Activated naive CD8-positive, alpha-beta T cell treated with anti-CD3 and anti-CD28 coated beads for 36 hours (primary cell): ENCODE data around the gene GRIFIN. TPM values are rescaled to one million over a fixed set of nuclear protein-coding genes. Genes with fewer than 3 reads are reported as not detected.

Experiments
- DNase-seq: peaks from one replicate; pipeline ENCODE4 v3.0.0; 2021
- H3K27ac Mint-ChIP-seq: one replicate; pipeline ENCODE4 v1.8.0; 2022; ENCODE audit warnings: mild to moderate bottlenecking, moderate library complexity, mixed read lengths
- H3K27me3 Mint-ChIP-seq: one replicate; pipeline ENCODE4 v1.8.0; 2022; ENCODE audit warnings: mild to moderate bottlenecking, mixed read lengths
- H3K36me3 Mint-ChIP-seq: one replicate; pipeline ENCODE4 v1.8.0; 2021; ENCODE audit warnings: mild to moderate bottlenecking, mixed read lengths
- H3K4me1 Mint-ChIP-seq: one replicate; pipeline ENCODE4 v1.8.0; 2021; ENCODE audit warnings: mixed read lengths
- H3K4me3 Mint-ChIP-seq: one replicate; pipeline ENCODE4 v1.8.0; 2022; ENCODE audit warnings: mild to moderate bottlenecking, moderate library complexity, mixed read lengths
- H3K9me3 Mint-ChIP-seq: one replicate; pipeline ENCODE4 v1.8.0; 2022; ENCODE audit warnings: mixed read lengths
- total RNA-seq, 2 experiments: library from RNA; stranded (reverse); gene quantifications; one replicate each; pipeline ENCODE4 v1.2.3, GENCODE V29; 2021

GRIFIN gene
- total RNA-seq, 2 experiments from 2014 or later, result not detected

DNA sequence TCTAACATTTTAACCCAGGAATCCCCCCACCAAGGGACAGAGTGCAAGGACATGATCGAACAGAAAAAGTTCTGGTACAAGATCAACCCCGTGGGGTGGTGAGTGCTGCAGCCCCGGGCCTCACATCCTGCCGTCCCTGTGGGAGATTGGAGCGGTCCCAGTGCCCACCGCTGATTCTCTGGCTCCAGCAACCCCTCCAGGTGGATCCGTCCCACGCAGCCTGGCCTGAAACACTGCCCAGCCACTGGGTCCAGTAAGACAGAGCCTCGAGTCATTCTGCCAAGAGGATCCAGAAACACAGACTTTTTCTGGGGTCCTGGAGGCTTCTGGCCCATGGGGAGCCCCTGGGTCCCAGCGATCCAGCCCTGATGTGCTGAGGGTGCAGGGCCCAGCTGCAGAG is 29.5 kb downstream of the GRIFIN start:
- Mint-ChIP-seq H3K36me3 (no peaks in the 10 kb centered on the region), H3K27ac (no peak overlapping the region), H3K9me3 (no peaks in the 10 kb centered on the region), H3K4me1 (no peaks in the 10 kb centered on the region), H3K4me3 (no peak overlapping the region), H3K27me3 (no peaks in the 10 kb centered on the region)
- DNase-seq, result no peak

DNA sequence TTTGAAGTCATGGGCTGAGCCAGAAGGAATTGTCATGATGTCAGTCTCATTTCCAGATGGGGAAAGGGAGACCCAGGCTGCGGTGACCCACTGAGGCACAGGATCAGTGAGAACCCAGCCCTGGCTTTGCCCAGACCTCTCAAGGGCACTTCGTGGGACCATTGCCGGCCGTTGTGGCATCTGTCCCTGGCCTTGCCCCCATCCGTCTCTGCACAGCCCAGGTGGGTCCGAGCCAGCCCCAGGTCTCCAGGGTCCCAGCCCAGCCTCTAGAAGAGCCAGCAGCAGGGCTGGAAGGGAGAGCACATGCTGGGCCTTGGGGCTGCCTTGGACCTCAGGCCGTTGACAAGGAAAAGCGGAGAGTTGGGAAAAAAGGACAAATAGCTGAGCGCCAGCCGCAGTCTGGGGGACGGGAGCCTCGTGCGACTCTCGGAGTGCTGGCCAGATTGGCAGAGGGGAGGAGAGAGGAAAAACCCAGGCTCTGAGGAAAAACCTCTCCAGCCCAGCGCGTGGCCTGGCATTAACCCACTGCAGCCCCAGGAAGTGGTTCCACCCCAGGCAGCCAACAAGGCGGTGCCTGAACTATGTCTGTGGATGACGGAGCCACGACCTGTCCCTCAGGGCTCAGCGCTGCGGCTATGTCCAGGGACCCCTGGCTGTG is 30.2 kb downstream of the GRIFIN start:
- no peak overlapping the region for H3K27ac Mint-ChIP-seq
- DNase-seq, result no peak
- no peaks in the 10 kb centered on the region for H3K27me3 Mint-ChIP-seq
- H3K36me3 Mint-ChIP-seq, result no peaks in the 10 kb centered on the region
- H3K4me3 Mint-ChIP-seq, result no peak overlapping the region
- no peaks in the 10 kb centered on the region for H3K4me1 Mint-ChIP-seq
- no peaks in the 10 kb centered on the region for H3K9me3 Mint-ChIP-seq

DNA sequence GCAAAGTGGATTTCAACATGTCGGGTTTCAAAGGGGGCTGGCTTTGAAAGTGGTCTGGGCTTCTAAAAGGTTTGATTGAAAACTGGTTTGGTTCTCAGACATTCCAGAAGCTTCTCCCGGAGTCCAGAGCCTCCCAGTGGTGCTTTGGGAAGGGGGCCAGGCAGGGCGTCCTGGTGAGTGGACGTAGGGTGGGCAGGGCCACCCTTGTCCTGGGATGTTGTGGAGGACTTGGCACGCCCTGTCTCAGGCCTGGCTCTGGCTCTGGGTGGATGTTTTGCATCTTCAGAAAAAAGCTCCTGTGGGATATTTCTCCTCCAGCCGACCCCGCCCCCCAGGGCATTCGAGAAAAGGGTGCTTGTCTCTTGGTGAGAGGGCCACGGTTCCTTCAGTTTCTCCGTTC is 31.2 kb downstream of the GRIFIN start:
- no peak overlapping the region for H3K4me3 Mint-ChIP-seq
- DNase-seq, result no peak
- no peaks in the 10 kb centered on the region for H3K27me3 Mint-ChIP-seq

DNA sequence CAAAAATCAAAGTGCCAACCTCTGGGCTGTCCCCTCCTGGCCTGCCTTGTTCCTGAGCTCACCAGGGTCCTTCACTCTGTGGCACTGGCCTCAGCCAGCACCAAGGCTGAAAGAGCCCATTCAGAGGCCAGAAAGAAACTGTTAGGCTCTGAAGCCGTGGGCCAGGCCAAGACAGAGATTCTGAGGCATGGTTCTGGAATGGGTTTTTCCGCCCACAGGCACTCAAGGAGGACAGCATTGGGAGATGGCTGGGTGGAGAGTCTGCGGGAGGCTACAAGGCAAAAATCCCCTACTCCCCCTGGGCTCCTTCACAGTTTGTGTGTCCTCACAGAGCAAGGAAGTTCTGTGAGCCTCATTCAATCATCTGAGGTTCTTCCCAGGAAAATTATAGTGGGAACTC is 31.7 kb downstream of the GRIFIN start:
- H3K4me3 Mint-ChIP-seq, result no peak overlapping the region
- H3K36me3 Mint-ChIP-seq, result no peaks in the 10 kb centered on the region
- no peaks in the 10 kb centered on the region for H3K4me1 Mint-ChIP-seq
- no peak overlapping the region for H3K27ac Mint-ChIP-seq
- DNase-seq, result no peak
- H3K27me3 Mint-ChIP-seq, result no peaks in the 10 kb centered on the region
- H3K9me3 Mint-ChIP-seq, result no peaks in the 10 kb centered on the region

More for the DNA sequence above, 31.2 kb downstream of the GRIFIN start:
- no peaks in the 10 kb centered on the region for H3K4me1 Mint-ChIP-seq
- no peaks in the 10 kb centered on the region for H3K36me3 Mint-ChIP-seq
- no peaks in the 10 kb centered on the region for H3K9me3 Mint-ChIP-seq
- H3K27ac Mint-ChIP-seq, result no peak overlapping the region

DNA sequence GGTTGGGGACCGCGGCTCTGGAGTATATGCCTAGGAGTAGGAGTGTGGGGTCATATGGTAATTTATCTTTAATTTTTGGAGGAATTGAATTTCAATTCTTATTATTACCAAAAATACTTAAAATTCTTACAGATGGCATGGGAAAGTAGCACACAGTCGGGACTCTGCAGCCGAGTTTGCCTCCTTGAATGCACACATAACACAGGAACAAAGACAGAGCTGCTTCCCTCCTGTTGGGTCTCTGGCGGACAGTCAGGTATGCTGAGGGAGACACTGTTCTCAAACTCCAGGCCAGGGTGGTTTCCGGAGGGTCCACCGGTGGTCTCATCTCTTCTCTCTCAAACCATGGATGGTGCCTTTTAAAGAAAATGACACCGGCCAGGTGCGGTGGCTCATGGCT is 32.7 kb downstream of the GRIFIN start:
- H3K4me1 Mint-ChIP-seq, result no peaks in the 10 kb centered on the region
- no peak overlapping the region for H3K4me3 Mint-ChIP-seq
- H3K36me3 Mint-ChIP-seq, result no peaks in the 10 kb centered on the region
- H3K9me3 Mint-ChIP-seq, result no peaks in the 10 kb centered on the region
- no peak for DNase-seq
- no peak overlapping the region for H3K27ac Mint-ChIP-seq
- H3K27me3 Mint-ChIP-seq, result no peaks in the 10 kb centered on the region

DNA sequence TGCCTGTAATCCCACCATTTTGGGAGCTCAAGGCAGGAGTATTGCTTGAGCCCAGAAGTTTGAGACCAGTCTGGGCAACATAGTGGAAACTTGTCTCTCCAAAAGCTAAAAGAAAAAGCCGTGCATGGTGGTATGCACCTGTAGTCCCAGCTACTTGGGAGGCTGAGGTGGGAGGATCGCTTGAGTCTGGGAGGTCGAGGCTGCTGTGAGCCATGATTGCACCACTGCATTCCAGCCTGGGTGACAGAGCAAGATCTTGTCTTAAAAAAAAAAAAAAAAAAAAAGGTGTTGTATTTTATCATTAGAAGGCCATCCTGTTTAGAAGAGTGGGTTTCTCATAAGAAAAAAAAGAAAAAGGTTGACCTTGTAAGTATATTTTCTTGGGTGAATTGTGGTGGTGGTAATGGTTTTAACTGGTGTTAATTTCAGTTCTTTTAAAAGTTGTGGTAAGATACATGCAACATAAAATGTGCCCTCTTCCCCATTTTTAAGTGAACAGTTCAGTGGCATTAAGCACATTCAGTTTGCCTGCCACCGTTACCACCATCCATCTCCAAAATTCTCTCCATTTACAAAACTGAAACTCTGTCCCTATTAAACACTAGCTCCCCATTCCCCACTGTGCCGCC is 34.7 kb downstream of the GRIFIN start:
- H3K4me1 Mint-ChIP-seq, result no peaks in the 10 kb centered on the region
- H3K9me3 Mint-ChIP-seq, result no peaks in the 10 kb centered on the region
- DNase-seq, result no peak
- no peaks in the 10 kb centered on the region for H3K36me3 Mint-ChIP-seq
- no peak overlapping the region for H3K4me3 Mint-ChIP-seq
- no peak overlapping the region for H3K27ac Mint-ChIP-seq
- no peaks in the 10 kb centered on the region for H3K27me3 Mint-ChIP-seq

DNA sequence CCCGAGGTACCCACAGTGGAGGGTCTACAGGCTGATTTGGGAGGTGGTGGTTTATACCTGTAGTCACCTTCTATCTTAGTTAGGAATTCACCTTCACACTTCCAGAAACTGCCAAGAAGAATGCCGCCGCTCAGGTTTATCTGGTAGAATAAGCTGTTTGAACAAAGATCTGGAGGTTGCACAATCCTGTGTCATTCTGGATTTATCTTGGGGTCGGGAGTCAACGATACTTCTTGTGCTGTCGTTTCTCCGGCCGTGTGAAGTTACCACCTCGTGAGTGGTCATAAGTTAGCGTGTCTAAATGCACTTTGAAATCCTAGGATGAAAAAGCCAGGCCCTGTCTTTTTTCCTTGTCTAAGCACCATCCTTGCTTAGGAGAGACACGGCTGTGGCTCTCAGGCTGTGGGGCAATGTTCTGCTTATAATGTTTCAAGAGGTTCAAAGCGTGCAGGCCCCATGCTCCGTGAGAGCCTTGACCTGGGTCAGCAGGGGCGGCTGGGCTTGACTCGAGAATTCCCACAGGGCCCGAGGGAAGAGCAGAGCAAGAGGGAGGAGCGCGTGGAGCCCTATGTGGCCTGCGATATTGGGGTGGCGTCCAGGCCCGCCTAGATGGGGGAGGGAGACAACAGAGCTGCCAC is 35.5 kb downstream of the GRIFIN start:
- Mint-ChIP-seq H3K9me3 (no peaks in the 10 kb centered on the region), H3K4me3 (no peak overlapping the region), H3K36me3 (no peaks in the 10 kb centered on the region), H3K4me1 (no peaks in the 10 kb centered on the region), H3K27me3 (no peaks in the 10 kb centered on the region), H3K27ac (no peak overlapping the region)
- no peak for DNase-seq

DNA sequence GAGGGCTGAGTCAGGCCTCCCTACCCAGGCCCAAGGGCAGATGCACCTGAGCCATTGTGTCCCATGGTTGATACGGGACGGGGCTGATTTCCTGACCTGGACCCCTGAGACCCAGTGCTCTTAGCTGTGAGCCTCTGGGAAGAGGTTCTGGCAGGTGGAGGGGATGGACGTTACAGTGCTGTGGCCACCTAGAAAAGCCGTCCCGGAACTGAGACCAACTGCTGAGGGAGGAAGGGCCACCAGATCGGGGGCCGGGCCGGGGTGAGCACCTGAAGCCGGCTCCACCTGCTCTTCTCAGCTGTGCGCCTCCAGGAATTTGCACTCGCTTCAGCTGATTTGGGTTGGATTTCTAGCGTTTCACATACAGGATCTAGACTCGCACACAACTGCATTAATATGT is 37.4 kb downstream of the GRIFIN start:
- no peaks in the 10 kb centered on the region for H3K36me3 Mint-ChIP-seq
- no peak overlapping the region for H3K27ac Mint-ChIP-seq

DNA sequence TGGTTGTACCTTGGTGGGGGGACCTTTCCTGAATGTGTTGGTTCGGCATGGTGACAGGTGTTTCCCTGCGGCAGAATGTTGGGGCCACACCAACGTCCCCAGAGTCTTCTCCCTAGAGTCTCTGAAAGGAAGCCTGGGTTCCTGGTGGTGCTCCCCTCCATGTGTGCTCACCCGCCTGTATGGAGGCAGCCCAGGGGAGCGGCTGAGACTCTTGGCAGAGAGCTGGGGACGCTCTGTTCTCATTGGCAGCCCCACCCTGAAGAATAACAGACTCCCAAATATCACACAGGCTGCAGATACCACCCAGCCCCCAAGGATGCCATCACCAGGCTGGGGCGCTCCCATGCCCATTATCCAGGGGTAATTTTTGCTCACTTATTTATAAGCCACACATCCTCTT is 38.0 kb downstream of the GRIFIN start:
- no peaks in the 10 kb centered on the region for H3K9me3 Mint-ChIP-seq
- no peaks in the 10 kb centered on the region for H3K27me3 Mint-ChIP-seq
- DNase-seq, result no peak
- no peak overlapping the region for H3K4me3 Mint-ChIP-seq
- H3K4me1 Mint-ChIP-seq, result no peaks in the 10 kb centered on the region
- H3K36me3 Mint-ChIP-seq, result no peaks in the 10 kb centered on the region
- H3K27ac Mint-ChIP-seq, result no peak overlapping the region

More for the DNA sequence above, 37.4 kb downstream of the GRIFIN start:
- Mint-ChIP-seq H3K4me1 (no peaks in the 10 kb centered on the region), H3K9me3 (no peaks in the 10 kb centered on the region), H3K4me3 (no peak overlapping the region), H3K27me3 (no peaks in the 10 kb centered on the region)
- DNase-seq, result no peak

DNA sequence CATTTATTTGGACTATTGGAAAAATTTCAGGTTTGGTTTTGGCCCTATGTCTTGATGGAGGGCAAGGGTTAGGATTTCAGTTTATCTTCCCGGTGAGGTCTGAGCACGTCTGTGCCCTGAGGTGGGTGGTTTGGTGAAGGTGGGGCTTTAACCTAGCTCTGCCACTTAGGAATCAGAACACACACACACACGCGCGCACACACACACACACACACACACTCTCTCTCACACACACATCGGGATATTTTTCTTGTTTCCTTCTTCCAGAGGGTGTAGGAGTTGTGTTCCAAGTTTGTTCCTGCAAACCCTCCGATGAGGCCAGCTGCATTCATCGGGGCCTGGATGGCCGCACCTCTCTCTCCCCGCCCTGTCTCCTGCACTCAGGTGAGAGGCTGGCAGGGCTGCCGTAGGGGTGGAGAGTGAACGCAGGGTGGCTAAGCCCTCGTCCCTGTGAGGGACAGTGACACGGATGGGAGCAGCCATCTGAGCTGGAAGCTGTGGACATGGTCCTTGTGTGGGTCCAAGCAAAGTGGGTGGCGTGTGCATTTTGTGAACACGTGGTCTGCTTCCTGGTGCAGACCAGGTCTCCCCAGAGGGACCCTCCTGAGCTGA is 38.6 kb downstream of the GRIFIN start:
- no peak overlapping the region for H3K27ac Mint-ChIP-seq
- H3K36me3 Mint-ChIP-seq, result no peaks in the 10 kb centered on the region
- no peak for DNase-seq
- no peak overlapping the region for H3K4me3 Mint-ChIP-seq
- H3K9me3 Mint-ChIP-seq, result no peaks in the 10 kb centered on the region
- no peaks in the 10 kb centered on the region for H3K27me3 Mint-ChIP-seq
- no peaks in the 10 kb centered on the region for H3K4me1 Mint-ChIP-seq

DNA sequence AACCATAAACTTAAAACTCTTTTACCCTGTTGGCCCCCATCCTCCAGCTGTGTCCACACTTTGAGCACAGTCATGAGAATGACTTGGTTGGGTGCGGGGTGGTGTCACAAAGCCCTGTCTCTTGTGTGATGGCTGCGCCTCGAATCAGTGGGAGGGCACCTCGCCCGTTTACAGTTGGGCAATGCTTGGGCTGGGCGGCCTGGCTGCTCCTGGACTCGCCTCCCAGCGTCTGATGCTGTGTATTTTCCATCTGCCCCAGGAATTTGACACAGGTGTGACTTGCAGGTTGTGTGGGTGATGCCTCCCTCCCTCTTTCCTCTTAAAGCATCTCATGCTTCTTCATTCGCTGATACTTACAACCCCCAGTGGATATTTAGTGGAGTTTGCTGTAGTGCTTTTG is 39.1 kb downstream of the GRIFIN start:
- no peak for DNase-seq
- Mint-ChIP-seq H3K36me3 (no peaks in the 10 kb centered on the region), H3K27me3 (no peaks in the 10 kb centered on the region), H3K4me1 (no peaks in the 10 kb centered on the region), H3K4me3 (no peak overlapping the region), H3K9me3 (no peaks in the 10 kb centered on the region), H3K27ac (no peak overlapping the region)

DNA sequence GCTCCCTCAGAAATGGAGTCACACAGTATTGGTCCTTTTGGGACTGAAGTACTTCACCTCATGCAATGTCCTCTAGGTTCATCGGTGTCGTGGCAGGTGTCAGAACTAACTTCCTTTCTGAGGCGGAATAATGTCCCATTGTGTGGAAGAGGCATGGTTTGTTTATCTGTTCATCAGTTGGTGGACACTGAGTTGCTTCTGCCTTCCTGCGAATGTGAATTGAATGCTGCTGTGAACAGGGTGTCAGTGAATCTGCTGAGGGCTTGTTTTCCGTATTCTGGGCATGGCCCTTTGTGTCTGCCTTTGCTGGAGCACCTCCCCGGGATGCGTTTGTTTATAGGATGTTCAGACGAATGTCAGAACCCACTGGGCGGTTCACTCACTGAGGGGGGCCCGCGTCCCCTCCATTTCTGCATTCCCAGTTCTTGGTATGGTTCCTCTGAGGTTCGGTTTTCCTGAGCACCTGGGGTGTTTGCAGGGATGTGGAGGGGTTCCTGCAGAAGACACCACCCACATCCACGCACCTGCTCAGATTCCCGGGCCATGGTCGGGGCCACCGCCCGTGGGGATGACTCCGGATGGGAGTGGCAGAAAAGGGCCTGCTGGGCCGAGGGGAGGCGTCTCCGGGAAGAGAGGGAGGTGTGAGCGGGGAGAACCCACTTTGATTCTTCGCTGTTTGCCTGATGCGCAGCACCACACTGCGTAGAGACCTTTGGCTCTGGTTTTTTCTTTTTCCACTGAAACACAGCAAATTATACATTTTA is 39.7 kb downstream of the GRIFIN start:
- DNase-seq, result no peak
- no peaks in the 10 kb centered on the region for H3K9me3 Mint-ChIP-seq
- no peaks in the 10 kb centered on the region for H3K36me3 Mint-ChIP-seq
- no peak overlapping the region for H3K27ac Mint-ChIP-seq
- peaks cover 2% of the 10 kb centered on the region for H3K4me1 Mint-ChIP-seq
- no peak overlapping the region for H3K4me3 Mint-ChIP-seq
- no peaks in the 10 kb centered on the region for H3K27me3 Mint-ChIP-seq

DNA sequence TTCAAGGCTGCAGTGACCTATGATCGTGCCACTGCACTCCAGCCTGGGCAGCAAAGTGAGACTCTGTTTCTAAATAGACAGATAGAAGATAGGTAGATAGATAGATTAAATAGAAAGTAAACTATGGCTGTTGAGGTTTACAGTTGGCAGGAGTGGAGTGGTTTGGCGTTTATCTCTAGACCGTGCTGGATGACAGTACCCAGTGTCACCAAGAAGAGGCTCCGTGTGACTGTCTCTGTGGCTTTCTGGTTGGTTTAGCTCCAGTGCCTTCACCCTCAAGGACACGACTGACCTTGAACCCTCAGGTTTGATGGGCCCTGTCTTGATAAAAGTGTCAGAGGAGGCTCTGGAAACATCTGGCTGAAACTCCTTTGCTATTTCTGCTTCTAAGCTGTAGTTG is 41.1 kb downstream of the GRIFIN start:
- peak overlapping the region; percentile 23 for H3K27ac Mint-ChIP-seq
- H3K9me3 Mint-ChIP-seq, result peaks cover 5% of the 10 kb centered on the region
- H3K4me1 Mint-ChIP-seq, result peaks cover 7% of the 10 kb centered on the region
- H3K36me3 Mint-ChIP-seq, result peaks cover 4% of the 10 kb centered on the region
- no peak for DNase-seq
- H3K27me3 Mint-ChIP-seq, result no peaks in the 10 kb centered on the region
- H3K4me3 Mint-ChIP-seq, result no peak overlapping the region

DNA sequence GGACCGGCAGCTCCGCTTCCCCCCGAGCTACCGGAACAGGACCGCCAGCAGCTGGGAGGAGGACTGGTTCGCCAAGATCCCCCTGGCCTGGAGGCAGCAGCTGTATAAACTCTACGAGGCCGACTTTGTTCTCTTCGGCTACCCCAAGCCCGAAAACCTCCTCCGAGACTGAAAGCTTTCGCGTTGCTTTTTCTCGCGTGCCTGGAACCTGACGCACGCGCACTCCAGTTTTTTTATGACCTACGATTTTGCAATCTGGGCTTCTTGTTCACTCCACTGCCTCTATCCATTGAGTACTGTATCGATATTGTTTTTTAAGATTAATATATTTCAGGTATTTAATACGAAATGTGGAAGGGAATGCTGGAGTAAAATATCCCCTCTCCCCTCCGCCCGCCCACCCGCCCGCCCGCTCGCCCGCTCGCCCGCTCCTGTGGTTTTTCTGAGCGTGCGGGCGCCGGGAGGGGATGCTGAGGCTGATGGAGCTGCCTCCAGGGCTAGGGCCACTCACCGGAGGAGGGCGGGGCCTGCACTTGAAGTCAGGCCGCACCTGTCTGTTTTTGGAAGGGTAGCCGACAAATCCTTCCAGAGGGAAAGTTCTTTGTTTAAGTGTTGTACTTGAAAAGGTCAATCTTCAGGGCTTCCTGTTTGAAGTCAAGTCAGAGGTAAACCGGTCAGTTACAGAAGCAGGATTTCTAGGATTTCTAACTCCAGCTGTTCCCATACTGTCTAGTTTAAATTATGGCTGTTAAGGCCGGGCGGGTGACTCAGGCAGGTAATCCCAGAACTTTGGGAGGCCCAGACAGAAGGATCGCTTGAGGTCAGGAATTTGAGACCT is 42.3 kb downstream of the GRIFIN start:
- Mint-ChIP-seq H3K36me3 (peaks cover 4% of the 10 kb centered on the region), H3K4me3 (no peak overlapping the region), H3K9me3 (peaks cover 5% of the 10 kb centered on the region), H3K4me1 (peaks cover 11% of the 10 kb centered on the region), H3K27me3 (no peaks in the 10 kb centered on the region), H3K27ac (no peak overlapping the region)
- no peak for DNase-seq
